ENCODE results near the gene KLHL25.

KLHL25 gene

DNA sequence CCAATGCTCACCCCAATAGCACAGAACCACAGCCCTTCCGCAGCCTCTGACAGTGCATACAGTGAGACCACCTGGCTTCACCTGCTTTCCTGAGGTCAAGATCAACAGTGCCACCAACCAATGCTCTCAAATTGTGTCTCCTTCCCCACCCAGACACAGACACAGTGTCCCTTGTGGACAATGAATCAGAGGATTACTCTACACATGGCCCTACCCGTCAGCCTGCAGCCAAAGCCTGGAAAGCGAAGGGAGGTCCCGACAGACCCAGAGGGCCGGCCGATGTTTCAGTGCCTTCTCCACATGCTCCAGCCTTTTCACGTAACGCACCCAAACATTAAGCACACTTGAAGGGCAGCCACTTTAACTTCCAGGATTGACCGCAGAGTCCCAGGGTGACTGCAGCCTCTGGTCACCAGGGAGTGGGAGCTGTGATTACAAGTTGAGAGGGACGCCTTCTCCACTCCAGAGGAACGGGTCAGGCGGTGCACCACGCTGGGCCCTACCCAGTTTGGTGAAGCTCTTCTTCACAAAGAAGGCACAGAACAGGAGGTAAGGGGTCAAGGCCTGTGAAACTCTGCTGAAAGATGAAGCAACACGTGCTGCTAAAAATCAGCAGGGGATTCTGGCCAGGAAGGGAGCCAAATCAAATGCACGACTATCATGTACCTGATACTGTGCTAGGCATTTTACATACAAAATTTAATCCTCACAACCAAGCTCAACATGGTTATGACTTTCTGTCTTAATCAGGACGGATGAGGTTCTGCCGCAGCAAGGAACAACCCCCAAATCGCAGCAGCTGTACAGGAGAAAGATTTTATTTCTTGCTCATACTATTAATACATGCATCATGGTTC, 17.2 kb downstream of the KLHL25 start:
- no peak for DNase-seq

DNA sequence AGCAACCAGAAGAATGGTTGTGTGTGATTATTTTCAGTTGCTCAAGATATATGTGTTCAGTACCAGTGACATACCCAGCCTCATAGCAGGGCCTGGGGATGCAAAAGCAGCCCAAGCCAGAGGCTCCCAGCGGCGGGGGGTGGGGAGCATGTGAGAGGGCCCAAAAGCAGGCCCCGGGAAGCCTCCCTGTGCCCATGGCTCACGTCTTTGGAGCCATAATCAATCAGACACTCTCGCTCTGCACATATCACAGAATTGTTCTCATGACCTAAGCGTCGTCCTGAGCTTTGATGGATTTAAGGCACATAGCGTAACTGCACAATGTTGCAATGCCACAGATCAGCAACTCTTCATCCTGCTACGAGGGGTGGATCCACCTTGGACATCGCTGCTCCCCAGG, 20.8 kb downstream of the KLHL25 start:
- DNase-seq = no peak

DNA sequence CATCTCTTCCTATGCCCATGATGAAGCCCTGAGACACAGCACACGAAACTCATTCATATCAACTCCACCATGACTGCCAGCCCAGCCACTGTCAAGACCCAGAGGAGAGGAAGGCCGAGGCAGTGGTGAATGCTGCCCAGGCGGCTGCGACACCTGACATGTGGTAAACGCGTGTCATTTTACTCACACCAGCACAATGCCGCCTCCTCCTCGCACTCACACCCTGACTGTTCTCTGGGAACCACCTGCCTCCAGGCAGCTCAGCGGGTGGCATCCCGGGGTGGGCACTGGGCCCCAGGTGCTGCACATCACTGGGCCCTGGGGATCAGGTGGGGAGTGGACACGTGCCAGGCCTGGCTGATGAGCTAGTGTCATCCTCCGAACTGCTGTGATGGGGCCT, 21.5 kb downstream of the KLHL25 start:
- no peak for DNase-seq

DNA sequence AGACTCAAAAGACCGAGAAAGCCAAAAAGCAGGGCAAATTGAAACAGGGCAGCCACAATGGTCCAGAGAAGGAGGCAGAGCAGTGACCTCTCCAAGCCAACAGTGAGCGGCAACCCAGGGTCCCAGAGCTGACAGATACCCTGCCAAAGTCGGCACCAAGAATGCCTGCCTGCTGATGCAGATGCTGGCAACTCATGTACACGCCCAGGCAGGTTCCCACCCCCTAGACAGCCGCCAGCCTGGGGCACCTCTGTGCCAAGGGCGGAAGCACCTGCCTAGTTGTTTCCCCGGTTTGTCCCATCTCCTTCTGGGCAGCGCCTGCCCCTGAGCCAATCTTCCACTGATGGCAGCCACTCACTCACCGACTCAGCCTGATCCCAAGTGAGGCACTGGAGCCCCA, 22.1 kb downstream of the KLHL25 start:
- no peak for DNase-seq

DNA sequence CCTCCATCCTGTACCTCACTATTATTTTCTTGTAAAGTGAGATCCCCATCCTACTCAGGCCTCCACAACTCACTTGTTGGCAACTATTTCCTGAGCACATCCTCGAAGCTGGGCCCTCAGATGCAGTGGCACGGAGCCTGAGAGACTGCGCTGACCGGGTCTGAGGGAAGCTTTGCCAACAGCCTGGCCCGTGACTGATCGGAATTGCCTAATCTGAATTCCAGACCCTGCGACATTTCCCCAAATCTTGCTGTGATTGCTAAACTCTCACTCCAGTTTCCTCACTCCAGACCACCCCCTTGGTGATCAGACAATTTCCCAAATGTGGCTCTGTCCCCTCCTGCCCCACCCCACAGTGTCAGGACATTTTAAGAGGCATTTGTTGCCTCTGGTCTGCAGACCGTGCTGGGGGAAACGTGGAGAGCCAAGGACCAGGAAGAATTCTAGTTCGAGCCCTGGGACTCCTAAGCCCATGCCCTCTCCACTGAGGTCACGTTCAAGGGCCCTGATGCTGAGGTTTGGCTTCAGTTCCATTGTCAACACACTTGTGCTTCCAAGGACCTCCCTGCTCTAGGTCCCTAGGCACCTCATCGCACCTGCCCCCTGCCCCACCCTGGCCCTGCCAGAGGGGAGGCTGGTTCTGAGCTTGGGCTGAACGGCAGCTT, 22.8 kb downstream of the KLHL25 start:
- DNase-seq = no peak

DNA sequence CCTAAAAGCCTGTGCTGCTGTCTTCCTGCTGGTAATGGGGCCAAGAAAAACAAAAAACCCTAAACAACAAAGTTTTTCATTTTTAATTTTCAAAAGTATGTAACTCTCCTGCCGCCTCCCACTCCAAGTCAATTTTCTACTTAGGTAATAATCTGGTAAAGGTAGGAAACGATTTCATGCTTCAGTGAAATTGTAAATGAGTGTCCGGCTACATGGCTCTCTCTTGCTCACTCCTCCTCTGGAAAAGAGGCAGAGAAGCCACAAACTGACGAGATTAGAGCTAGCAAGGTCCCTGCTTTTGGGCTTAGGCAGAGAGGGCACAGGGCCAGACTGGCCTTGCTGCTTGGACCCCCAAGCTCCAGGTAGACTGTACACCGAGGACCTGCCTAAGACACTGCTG, 23.5 kb downstream of the KLHL25 start:
- no peak for DNase-seq

DNA sequence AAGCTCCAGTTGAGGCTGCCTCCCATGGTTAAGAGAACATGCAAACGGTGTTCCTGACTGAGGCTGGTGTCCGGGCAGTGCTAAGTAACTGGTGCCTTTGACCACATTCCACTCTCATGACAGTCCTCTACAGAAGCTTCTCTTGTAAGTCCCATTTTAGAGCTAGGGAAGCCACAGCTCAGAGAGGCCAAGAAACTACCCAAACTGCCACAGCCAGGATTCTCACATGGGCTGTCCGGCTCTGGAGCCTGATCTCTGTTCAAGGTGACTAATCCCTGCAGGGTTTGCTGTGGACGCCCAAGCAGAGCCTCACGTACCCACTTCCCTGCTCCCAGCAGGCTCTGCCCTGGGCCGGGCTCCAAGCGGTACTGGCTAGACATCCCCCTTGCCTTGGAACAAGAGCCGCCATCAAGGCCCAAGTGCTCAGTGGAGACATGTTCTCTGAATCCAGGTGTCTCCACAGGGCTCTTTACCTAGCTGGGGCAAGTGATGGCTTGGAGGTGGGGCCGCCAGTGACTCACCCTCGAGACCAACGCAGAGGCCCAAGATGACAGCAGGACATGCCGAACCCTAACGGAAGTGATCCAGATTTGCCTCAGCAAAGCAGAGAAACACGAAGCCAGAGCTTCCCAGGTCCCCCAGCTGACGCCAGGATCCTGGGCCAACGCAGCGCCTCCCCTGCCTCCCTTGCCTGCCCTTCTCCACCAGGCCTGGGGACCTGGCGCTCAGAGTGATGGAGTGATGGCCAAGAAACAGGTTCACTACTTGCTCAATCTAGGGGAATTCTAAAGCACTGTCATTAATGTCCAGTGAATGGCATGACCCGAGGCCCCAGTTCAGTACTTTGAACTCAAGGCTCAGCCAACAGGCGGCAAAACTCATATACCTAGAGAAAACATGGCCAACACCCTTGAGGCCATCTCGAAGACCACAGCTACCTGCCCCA, 24.4 kb downstream of the KLHL25 start:
- DNase-seq = no peak

DNA sequence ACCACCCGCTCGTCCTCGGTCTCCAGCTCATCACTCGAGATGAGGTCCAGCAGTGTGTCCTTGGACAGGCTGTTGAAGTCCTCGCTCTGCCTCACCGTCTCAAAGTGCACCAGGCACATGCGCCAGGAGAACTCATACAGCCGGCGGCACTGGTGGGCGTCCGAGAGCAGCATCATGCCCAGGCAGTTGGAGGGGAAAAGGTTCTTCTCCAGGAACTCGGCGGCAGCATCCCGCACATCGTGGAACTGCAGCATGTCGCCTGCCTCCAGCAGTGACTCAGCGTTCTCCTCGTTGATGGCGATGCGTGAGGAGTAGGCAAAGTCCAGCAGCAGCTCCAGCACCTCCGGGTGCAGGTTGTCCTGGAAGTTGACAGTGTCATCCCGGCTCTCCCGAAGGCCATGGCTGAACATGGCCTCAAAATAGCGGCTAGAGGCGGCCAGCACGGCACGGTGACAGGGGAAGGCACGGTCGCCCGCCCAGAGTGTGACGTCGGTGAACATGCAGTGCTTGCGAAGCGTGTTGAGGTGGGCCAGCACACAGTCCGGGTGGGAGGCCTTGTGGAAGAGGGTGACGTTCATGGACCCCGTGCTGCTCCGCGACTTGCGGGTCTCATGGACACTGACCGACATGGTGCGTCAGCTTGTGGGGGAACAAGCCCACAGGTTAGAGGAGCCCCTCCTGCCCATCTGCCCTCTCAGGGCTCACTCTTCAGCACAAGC, 25.4 kb downstream of the KLHL25 start:
- no peak for DNase-seq

DNA sequence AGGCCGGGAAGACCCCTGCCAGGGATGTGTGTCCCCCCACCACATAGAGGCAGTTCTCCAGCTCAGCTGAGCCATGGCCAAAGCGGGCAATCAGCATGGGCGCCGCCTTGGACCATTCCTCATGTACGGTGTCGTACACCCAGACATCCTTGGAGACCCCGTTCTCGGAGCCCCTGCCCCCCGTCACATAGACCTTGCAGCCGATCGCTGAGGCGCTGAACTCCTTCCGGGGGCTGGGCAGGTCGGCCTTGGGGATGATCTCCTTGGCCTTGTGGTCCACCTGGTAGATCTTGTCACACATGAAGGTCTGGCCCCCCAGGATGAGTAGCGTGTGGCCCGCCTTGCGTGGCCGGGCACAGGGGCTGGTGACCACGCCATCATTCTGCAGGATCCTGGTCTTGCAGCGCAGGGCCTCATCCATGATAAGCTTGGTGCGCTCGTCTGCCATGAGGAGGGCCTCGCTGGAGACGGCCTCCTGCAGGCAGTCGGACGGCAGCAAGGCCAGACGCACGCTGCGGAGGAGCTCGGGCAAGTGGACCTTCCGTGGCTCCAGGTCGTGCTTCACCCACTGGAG, 26.0 kb downstream of the KLHL25 start:
- no peak for DNase-seq

DNA sequence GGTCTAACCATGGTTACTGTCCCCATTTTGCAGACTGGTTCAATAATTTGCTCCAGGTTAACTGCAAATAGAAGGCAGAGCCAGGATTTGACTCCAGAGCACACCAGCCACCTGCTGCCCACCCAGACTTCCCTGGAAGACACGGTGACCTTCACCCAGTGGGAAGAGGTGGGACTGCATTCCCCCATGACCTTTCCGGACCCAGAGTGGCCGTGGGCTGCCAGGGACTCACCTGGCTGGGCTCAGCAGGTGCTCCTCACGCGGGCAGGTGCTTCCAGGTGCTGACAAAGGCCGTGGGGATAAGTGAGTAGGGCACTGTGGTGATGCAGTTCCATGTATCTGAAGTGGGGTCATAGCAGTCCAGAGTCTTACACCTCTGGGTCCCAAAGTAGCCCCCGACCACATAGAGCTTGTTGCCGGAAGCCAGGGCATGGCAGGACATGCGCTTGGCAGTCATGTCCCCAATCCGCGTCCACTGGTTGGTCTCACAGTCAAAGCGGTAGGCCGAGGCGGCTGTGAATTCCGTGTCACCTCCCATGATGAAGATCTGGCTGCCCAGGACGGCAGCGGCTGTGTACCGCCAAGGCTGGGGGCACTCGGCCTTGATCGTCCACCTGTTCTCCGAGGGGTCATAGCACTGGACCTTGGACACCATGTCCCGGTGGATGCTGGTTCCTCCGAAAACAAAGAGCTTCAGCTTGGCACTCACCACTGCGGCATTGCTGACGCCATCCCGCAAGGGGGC, 26.8 kb downstream of the KLHL25 start:
- no peak for DNase-seq

DNA sequence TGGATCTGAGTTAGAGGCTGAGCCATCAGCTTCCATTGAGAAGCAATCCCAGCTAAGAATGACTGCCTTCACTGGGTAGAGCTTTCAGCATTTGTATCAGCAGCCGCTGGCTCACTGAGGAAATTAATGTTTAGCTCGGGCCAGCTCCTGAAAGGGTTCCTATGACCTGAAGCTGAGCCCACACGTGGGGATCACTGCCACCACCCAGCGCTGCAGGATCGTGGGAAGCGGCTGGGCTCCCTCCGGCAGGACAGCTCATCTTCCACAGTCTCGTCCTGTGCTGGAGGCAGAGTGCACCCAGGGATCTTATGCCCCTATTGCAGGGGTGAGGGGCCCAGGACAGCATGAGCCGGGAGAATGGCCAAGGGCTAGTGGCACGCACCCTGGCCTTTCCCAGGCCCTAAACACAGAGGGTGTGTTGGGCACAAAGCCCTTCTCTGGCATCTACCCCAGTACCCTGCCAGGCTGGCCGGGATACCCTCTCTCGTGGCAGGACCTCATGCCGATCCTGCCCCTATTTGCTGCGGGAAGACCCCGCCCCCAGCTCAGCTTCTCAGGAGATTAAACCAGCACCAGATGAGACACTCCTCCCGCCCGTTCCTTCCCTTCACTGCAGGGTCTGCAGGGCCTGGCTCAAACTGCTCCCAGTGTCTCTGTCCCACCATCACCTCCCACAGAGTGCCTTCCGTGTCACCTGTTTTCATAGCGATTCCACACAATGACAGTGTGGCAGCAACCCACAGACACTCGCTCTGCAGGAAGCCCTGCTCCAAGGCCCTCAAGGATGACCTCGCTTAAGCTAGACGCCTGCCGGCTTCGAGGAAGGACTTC, 28.5 kb downstream of the KLHL25 start:
- DNase-seq = no peak

DNA sequence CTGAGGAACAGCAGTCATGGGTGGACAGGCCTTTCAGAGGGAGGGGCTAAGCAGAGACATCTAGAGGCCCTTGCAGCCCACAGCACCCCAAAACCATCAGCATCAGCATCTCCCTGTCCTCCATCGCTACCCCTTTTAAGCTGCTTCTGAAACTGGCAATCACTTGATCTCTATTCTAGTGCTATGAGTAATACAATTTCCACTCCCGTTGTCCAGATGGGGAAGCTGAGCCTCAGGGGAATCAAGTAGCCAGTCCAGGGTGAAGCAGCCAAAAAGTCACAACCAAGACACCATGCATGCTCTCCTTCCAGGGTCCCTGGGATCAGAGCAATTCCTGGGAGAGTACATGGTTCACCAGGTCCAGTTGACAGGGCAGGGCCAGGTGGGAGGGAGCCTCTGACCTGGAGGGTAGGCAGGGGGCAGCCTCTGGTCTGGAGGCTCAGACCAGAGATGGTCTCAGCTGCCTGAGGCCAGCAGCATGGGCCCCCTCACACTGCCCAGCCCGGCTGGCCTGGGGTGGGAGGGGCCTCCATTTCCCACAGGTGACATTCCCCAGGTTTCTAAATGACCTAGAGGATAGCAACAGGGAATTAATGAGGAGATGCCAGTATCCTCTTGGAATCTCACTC, 30.0 kb downstream of the KLHL25 start:
- DNase-seq = no peak

DNA sequence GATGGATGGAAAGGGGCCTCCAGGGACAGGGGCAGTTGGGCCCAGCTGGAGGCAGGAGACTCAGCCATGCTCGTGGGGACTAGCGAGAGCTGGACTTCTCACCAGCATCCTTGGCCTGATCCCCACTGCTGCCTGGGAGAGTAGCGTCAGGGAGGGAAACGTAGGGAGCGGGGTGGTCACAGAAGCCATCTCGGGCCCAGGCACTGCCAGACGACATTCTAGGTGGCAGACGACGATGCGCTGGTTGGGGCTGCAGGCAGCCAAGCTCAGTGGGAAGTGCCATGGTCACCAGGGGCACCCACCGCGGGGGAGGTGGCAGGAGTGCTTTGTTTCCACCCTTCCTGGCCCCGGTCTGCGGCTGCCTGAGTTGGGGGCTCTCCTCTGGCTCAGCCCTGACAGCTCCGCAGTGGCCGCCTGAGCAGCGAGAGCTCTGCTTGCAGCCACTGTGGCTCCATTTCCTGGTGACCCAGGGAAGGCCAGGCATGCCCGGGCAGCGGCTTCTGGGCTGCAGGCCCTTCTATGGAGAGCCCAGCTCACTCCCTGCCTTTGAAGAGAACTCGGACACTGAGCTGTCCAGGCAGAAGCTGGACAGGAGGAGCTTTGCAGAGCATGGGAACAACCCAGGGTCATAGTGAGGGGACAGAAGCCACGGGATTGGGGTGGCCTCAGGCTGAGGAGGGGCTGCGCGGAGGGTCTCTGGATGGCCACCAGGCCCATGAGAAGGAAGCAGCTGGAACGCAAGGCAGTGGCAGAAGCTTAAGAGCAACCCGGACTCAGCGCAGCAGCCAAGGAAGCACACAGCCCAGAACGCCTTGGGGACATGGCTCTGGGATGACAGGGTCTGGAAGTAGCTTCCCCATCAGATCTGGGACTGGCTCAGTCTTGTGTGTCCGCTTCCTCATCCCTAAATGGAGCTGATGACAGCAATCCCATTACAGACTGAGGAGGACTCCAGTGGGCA, 30.8 kb downstream of the KLHL25 start:
- no peak for DNase-seq

DNA sequence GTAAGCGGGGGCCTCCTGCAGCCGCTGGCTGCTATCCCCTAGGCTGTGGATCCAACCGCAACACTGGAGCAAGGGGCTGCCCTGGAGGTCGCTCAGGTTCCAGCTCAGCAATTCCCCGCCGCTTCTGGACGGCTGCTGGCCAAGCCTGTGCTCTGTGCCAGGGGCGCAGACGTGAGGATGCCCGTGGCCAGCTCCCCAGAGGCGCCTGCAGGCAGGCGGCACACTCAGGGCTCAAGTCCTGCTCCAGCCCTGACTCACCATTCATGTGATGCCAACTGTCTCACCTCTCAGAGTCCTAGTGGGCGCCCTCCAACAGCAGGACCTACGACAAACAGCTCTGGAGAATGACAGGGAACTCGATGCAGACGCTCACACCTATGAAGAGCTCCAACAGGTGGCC, 31.6 kb downstream of the KLHL25 start:
- no peak for DNase-seq

DNA sequence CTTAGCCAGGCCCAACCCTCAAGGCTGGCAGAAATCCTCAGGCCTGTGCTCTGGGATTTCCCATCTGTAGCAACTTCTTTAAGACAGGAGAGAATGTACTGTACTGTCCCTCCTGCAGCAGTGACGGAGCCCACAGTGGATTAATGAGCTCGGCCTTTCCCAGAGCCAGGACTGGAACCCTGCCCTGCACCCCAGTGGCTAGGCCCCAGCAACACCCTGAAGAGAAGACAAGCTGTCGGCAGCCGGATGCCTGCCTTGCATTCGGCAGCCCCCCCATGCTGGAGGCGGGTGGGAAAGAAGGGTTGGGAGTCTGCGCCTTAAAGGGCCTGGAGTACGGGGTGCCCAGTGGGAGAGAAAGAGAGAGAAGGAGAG, 32.0 kb downstream of the KLHL25 start:
- DNase-seq = no peak

DNA sequence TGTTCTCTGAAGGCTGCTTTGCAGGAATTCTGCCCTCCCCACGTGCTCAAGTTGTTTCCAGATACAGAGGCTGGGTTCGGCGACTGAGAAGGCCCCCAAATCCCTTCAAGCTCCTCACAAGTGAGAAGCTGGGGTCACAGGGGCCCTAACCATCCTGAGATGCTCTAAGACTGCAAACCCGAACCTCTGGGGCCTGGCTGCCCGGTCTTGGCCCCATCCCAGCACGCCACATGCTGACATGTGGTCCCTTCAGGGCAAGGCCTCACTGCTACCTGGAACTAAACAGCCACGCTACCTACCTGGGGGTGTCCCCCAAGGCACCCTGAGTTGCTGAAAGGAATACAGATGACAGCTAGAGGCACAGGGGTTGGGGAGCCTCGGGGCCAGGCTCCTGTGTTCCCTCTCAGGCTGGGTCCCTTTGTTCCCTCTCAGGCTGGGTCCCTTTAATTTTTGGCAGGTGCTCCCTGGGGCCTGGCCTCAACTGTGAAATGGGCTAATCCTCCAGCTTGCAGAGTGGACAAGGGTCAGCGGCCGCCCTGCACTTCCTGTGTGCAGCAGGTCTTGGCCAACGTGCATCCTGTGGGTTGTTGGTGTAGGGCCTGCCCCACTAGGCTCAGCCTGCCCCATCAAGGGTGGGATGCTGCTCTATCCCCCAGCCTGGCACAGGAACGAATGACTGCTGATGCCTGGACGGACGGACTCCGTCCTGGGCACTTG, 32.5 kb downstream of the KLHL25 start:
- no peak for DNase-seq

DNA sequence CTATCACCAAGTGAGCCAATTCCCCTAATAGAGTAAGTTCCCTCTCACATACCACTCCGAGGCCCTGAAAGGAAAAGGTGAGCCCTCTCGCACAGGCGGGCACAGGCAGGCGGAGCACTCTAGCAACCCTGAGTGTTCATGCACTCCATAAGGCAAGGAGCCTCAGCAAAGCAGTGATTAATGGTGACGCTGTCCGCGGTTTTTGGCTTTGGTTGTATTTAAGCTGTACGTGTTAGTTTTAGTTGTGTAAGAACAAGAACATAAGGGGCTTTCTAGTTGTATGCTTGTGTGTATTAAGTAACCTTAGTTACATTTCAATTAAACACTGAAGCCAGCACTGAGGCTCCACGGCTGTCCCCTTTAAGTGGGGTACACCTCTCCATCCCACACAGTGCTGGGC, 33.1 kb downstream of the KLHL25 start:
- no peak for DNase-seq

All from CD4-positive, alpha-beta T cell treated with Interleukin-6 for 4 hours (primary cell).